NCI-H1092 treated with DMSO at 0.1 percent for 48 hours (cell line): Measurements from ENCODE around the gene STAT3.
"Not testable (repeated sequence)": the region's sequence is repeated elsewhere in the genome, so short reads cannot be mapped to it uniquely, and the experiment has no call there.

ENCODE experiments used
- DNase-seq: peaks from one replicate; lab custom pipeline; 2025; lab: John Stamatoyannopoulos, UW

Gene STAT3

GRCh38 chr17:42388381-42389134, at the start of gene STAT3:
TSS of gene STAT3 (minus strand) at chr17:42388442. CDS start at chr17:42348516, 39,926 bp downstream.
- peak; percentile 100 for DNase-seq

GRCh38 chr17:42436391-42436790, 48.1 kb upstream of the STAT3 start:
- no peak for DNase-seq

GRCh38 chr17:42431758-42432161, 43.5 kb upstream of the STAT3 start:
- DNase-seq = no peak

- no peak for DNase-seq
Observed at GRCh38 chr17:42429726-42430447, 41.6 kb upstream of the STAT3 start.

- DNase-seq = peak; percentile 25
Observed at GRCh38 chr17:42428141-42428944, 40.1 kb upstream of the STAT3 start.

GRCh38 chr17:42424991-42425610, 36.9 kb upstream of the STAT3 start:
- no peak for DNase-seq

- DNase-seq = no peak
Observed at GRCh38 chr17:42423766-42424165, 35.5 kb upstream of the STAT3 start.

- DNase-seq = peak; percentile 5
Observed at GRCh38 chr17:42422958-42423712, 34.9 kb upstream of the STAT3 start, which contains the start of gene CAVIN1. TSS of gene CAVIN1 (minus strand) at chr17:42423256. CDS start at chr17:42423097, 159 bp downstream.

- no peak for DNase-seq
Observed at GRCh38 chr17:42422412-42422957, 34.2 kb upstream of the STAT3 start.

GRCh38 chr17:42421507-42422338, 33.5 kb upstream of the STAT3 start:
- no peak for DNase-seq

GRCh38 chr17:42421136-42421506, 32.9 kb upstream of the STAT3 start:
- no peak for DNase-seq

GRCh38 chr17:42417981-42418380, 29.7 kb upstream of the STAT3 start:
- not testable (repeated sequence) for DNase-seq

- DNase-seq = no peak
Observed at GRCh38 chr17:42414704-42415409, 26.6 kb upstream of the STAT3 start.

GRCh38 chr17:42413464-42414040, 25.3 kb upstream of the STAT3 start:
- no peak for DNase-seq

- DNase-seq = no peak
Observed at GRCh38 chr17:42411905-42412679, 23.9 kb upstream of the STAT3 start.

GRCh38 chr17:42411361-42411760, 23.1 kb upstream of the STAT3 start:
- DNase-seq = no peak

- DNase-seq = no peak
Observed at GRCh38 chr17:42410319-42410685, 22.1 kb upstream of the STAT3 start.
